GM18517 (cell line): ENCODE results near the gene BTBD17.

Experiments used
- ATAC-seq: cut with Tn5 transposase; IDR thresholded peaks from one replicate; pipeline ENCODE4 v1.9.1; 2021; ENCODE audit warnings: mild to moderate bottlenecking, moderate library complexity; ENCODE audit not compliant: unreplicated experiment

Gene BTBD17

GRCh38 chr17:74339537-74340195 is 22.0 kb downstream of the BTBD17 start:
- ATAC-seq = no peak

GRCh38 chr17:74337834-74338500 is 23.7 kb downstream of the BTBD17 start:
- no peak for ATAC-seq

DNA sequence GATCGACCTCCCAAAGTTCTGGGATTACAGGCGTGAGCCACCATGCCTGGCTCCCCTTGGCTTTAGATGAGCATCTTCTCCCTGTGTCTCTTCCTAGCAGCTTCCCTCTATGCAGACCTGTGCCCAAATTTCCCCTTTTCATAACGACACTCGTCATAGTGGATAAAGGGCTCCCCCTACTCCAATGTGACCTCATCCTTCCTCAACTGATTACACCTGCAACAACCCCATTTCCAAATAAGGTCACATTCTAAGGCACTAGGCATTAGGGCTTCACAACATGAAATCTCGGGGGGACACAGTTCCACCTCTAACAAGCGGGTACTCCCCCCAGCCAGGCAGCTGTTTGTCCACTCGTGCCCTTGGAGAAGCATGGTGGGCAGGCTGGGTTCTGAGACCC is 25.4 kb downstream of the BTBD17 start:
- no peak for ATAC-seq

DNA sequence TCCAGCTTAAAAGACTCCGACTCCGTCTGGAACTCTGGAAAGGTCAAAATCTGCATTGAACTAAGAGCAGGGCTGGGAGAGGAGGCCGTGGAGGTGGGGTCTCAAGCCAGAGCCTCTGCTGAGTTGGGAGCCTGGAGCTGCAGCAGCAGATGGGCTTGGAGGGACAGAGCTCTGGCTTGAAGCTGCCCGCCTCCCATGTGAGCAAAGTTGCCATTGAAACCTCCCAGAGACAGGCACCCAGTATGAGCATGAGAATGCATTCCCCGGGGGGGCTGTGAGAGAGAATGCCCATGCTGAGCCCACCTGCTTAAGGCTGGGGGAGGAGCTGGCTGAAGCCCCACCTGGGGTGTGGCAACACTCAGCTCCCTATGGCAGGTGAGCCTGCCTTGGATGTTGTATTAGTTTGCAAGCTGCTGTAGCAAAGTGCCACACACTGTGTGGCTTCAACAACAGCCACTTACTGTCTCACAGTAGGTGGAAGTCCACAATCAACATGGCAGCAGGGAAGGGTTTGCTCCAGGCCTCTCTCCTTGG is 26.1 kb downstream of the BTBD17 start:
- no peak for ATAC-seq

GRCh38 chr17:74334393-74335039 is 27.2 kb downstream of the BTBD17 start:
- no peak for ATAC-seq

DNA sequence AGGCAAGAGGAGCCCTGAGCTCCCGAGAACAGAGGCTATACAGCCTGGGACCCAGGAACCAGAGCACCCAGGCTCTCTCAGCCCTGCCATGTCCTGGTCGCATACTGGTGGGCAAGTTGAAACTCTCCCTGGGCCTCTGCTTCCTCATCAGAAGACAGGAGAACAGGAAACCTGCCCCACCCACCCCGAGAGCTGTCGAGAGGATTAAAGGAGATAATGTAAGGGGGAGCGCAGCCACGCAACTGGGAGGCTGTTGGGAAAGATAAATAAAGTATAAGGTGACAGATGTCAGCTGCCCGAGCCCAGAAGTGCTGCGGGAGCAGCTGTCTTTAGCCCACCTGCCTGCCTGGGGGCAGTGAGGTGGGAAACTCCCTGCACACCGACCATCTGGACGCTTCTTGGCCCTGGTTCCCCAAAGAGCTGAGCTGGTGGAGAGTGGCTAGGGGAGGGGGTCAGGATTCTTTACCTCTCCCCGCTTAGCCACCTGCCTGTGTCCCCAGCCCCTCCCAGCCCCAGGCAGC is 28.8 kb downstream of the BTBD17 start:
- no peak for ATAC-seq

DNA sequence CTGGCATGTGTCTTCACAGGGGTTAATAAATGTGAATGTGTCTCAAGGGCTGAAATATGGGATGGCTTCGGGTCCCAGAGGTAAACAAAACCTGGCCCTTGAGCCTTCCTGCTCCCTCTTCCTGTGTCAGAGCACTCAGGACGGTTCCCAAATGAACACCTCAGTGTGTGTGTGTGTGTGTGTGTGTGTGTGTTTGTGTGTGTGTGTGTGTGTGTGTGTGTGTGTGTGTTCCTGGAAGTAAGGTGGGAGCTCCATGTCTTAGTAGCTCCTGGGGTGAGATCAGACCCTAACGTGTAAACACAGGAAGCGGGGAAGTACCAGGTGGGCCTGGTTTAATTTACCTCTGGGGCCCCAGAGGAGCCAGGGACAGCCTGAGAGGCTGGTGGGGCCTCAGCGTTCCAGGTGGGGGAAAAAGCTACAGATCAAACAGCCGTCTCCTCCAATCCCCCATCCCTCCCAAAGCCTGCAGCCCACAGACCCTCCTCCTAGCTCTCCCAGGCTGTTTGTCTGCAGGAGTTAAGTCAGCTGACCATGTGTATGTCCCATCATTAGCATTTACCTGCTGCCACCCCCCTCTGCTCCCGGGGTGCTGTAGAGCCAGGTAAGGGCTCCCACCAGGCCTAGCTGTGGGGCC is 29.5 kb downstream of the BTBD17 start:
- ATAC-seq = no peak

GRCh38 chr17:74330446-74330845 is 31.2 kb downstream of the BTBD17 start:
- no peak for ATAC-seq

GRCh38 chr17:74329378-74329777 is 32.3 kb downstream of the BTBD17 start:
- ATAC-seq = no peak

- ATAC-seq = no peak
These were observed 33.2 kb downstream of the BTBD17 start for GRCh38 chr17:74328487-74328886.

GRCh38 chr17:74326506-74326905 is 35.2 kb downstream of the BTBD17 start:
- no peak for ATAC-seq

DNA sequence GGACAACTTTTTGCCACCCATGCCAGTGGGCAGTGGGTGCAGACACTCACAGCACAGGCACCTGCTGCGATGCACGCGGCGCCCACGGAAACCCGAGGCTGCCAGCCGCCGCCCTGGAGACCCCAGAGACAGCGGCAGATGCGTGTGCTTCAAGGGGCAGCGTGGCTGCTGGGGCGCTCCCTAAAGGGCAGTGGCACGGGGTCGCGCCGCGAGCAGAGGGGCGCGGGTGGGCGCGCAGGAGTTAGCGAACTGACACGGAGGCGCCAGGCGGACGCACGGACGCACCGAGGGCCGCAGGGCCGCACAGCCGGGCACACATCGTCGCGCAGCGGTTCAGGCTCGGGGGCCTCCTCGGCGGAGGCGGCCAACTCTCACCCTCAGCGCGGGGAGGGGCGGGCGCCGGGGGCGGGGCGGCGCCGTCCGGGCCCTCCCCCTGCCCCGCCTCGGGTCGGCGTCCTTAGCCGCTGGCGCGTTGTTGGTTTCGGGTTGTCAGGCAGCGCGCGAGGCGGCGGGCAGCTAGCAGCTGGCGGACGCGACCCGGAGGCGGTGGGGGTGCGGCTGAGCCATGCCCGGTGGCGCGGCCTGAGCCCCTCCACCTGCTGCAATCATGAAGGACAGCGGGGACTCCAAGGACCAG is 35.8 kb downstream of the BTBD17 start, which contains the start of gene KIF19:
Gene KIF19 (plus strand): TSS at position 484 of the 637 bp plus-strand sequence. CDS start 124 bp downstream, at position 608.
- no peak for ATAC-seq

DNA sequence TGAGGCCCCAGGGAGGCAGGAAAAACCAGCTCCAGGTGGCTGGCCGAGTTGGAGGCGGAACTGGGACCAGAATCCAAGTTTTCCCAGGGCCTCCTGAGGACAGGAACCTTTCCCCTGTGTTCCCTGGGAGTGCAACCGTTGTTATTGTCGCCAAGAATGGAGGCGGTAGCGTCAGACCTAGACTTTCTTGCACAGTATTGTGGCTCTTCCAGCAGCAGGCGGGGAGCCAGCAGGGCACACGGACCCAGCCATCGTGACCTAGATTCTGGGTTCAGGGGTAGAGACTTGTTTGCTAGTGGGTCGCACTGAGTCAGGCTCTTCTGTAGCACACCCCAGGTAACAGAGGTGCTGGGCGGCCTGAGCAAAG is 36.3 kb downstream of the BTBD17 start:
- no peak for ATAC-seq

DNA sequence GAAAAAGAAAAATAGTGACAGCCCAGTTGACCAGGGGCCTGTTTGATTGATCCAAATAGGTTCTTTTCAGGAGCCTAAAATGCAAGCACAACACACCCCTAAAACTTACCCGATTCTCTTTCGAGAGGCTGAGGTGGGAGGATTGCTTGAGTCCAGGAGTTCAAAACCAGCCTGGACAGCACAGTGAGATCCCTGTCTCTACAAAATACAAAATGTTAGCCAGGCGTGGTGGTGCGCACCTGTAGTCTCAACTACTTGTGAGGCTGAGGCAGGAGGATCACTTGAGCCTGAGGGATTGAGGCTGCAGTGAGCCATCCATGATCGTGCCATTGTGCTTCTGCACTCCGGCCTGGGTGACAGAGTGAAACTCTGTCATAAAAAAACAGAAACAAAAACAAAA is 37.1 kb downstream of the BTBD17 start:
- ATAC-seq = no peak

DNA sequence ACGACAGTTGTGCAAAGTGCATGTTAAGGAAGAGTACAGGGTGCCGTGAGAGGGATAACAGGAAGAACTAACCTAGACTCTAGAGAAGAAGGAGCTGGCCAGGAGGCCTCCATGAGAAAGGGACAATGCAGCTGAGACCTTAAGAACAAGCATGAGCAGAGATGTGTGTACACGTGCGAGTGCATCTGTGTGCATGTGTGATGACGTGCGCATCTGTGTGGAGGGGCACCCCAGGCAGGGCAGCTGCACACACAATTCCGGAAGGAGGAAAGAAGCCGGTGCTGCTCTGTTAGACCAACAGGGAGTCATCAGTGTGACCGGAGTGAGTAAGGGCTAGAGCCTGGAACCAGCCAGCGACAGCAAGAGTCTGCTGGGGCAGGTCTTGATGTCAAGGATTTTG is 43.3 kb downstream of the BTBD17 start:
- no peak for ATAC-seq

GRCh38 chr17:74317071-74317470 is 44.6 kb downstream of the BTBD17 start:
- no peak for ATAC-seq

DNA sequence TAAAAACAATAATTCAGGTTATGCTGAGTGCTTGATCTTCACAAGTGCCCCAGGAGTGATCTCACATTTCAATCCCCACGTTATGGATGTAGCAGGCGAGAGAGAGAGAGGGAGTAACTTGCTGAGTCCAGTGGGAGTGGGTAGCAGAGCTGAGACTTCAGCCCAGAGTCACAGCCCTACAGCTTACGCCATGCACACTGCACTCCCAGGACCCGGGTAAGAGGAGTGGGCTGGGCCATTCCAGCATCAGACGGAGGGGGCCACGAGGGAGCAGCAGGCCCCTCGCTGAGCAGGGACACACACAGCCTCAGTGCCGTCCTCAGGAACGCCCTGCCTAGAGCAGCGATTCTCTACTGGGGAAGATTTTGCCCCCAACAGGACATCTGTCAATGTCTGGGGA is 45.4 kb downstream of the BTBD17 start:
- ATAC-seq = no peak

- ATAC-seq = no peak
These were observed 46.8 kb downstream of the BTBD17 start for GRCh38 chr17:74314877-74315276.

DNA sequence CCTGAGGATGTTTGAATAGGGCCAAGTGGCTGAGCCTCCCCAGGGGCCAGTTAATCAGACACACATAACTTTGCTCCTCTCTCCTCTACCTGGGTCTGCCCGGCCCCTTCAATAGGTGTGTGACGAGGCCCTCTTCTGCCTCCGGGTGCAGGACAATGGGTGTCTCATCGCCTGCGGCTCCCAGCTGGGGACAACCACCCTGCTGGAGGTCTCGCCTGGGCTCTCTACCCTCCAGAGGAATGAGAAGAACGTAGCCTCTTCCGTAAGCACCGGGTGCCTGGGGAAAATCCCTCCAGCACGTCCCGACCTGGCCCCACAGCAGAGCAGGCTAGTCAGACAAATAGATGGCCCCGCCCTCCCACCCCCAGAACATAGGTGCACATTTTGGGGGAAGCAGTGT is 51.8 kb downstream of the BTBD17 start:
- no peak for ATAC-seq

- no peak for ATAC-seq
These were observed 53.5 kb downstream of the BTBD17 start for GRCh38 chr17:74307984-74308773.
